Stimulated activated CD8-positive, alpha-beta memory T cell treated with anti-CD3 and anti-CD28 coated beads, Interleukin-7, amount 100 ng/mL, for 24 hours (primary cell): Measurements from ENCODE around the gene TGFBI.

Experiments used
- DNase-seq: peaks from one replicate; pipeline ENCODE4 v3.0.0-alpha.2; 2020; ENCODE audit warnings: low read depth

Gene TGFBI

DNA sequence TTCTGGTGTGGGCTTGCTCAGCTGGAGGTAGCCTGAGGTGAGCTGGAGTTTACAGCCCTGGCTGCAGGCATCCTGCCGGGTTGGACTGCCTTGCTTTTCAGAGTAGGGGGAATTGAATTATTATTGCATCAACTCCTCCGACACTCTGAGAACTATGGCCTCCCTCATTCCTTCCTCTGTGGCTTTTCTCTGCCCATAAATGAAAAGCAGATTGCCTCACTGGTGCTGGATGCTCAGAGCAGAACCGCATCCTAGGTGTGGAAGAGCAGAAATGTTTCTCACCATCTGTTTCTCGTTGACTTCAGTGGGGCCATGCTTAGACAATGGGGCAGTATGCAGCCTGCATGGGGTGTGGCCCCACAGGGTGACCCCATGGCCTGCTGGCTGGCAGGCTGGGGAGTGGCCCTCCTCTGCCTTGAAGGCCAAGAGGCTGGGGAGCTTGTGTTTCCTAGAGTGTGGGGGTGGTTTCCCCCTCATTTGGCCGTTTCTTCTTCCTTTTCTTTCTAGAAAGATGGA, 27.3 kb upstream of the TGFBI start:
- no peak for DNase-seq

DNA sequence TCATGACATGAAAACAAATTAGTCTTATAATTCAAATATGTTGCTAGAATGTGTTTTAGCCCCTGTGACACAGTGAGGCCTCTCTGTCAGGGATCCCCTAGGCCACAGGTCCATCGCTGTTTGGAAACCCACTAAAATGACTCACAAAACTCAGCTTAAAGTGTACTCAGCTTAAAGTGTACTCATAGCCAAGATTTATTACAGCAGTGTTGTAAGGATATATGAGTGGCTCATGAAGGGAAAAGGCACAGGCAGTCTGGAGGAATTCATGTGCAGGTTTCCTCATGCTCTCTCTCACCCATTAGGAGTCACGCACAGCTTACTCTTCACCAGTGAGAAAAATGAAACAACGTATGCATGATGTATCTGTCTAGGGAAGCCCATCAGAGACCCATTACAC, 24.4 kb upstream of the TGFBI start:
- no peak for DNase-seq

DNA sequence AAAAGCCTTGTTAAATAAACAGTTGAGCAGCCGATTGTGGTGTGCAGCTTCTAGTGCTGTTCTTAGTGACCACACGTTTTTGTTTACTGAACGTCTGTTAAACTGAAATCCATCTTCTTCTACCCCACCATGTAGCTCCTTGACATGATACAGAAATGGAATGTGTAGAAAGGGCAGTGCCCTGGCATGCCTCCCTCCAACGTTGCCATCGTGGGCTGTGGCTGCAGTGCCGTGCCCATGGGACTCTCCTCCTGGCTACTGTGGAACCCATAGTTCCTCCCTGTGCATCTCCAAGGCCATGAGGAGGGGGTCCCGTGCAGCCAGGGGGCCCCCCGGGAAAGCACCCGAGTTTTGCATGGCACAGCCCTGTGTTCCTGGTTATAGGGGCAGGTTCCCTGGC, 23.3 kb upstream of the TGFBI start:
- DNase-seq, result no peak

DNA sequence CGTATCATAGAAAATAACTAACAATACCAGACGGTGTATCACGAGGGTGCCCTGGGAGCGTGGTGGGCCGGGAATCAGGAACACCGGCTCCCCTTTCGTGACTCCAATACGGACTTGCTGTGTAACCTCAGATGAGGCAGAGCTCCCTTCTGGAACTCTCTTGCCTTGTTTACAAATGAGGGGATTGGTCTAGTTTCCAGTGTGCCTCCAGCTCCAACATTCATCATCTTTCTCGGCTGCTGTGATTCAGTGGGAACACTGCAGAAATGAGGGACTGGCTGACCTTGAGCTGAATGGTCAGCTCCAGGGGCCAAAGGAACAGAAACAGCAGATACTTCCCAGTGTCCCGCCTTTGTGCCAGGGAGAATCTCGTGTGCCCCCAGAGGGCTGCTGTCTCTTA, 22.6 kb upstream of the TGFBI start:
- no peak for DNase-seq

DNA sequence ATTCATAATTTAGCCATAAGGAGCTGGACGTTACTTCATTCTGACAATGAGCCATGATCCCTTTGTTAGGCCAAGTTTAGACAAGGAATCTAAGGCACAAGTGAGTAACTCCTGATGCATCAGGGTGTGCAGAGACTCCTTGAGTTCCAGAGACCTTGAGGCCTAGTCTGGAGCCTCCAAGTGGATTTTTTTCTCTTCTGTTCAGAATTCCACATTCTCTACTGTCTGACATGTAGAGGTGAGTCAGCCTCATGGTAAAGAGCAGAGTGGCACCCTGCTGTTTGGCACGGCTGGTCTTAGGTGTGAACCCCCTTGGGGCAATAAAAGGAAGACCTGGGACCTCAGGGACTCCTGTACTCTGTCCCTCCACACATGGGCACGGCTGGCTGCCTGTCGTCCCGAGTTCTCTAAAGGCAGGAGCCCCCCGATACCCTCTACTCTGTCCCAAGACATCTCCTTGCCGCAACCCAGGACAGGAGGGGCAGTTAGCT, 22.0 kb upstream of the TGFBI start:
- DNase-seq, result no peak

DNA sequence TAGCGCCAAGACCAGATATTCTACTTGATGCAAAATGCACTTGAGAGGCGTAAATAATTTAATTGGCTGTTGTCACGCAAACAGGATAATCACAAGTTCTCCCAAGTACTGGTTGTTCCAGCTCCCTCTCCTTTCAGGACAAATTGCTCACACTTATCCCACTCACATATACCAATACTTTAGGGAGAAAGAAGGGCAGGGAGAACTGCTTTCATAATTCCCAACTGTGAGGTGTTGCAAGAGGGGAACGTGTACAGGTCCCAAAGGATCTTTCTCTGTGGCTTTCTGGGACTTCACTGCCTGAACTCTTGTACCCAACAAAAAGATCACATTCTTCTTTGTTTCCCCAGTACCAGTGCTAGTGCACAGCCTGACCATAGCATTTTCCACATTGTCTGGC, 21.5 kb upstream of the TGFBI start:
- DNase-seq, result no peak

DNA sequence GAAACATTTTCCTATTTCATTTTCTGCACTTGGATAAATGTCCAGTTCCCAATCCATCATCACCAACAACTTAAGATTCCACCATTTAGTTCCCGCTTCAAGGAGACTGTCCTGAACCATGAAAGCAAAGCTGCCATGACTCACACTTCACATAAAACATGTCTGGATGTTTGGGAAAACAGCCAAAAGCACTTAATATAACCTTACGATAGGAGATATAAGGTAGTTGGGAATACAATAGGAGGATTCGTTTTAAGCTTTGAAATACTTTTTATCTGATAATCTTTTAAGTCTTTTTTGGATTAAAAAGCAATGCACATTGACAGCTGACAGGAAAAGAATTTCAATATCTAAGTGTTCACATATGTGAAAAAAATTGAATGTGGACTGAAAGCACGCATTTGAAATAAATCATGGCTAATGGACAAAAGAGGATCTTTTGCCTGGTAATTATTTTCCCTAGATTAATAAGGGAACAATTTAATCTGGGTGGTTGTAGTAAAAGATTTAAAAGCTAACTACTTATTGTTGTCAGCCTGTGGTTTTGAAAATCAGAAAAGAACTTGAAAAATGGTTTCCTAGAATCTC, 17.3 kb upstream of the TGFBI start:
- no peak for DNase-seq

DNA sequence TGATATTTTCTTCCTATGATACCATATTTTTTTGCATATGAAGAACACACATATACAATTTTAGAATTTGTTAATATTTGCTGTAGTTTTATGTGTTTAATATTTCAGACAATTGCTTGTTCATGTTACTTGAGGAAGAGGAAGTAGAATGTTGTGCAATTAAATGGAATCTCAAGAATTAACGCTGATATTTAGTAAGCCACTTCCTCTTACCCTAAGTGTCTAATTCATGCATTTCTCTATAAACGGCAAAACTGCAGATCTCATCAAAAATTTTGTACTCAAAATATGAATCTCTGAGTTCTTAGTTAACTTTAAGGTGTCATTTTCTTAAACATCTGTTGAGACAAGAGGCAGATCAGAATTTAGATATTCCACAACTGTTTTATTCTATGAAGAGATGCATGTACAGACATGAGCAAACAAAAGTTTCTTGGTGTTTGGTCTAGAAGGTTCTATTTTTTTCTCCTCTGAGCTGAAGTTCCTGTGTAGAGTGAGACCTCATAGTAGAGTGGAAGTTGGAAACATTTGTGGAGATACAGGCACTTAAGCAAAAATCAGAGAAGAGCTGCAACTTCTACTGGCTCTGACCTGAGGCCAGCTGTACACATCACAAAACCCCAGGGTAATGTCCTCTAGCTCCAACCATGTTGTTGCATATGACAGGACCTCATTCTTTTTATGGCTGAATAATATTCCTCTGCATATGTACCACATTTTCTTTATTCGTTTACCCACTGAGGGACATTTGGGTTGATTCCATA, 16.6 kb upstream of the TGFBI start:
- DNase-seq, result no peak

DNA sequence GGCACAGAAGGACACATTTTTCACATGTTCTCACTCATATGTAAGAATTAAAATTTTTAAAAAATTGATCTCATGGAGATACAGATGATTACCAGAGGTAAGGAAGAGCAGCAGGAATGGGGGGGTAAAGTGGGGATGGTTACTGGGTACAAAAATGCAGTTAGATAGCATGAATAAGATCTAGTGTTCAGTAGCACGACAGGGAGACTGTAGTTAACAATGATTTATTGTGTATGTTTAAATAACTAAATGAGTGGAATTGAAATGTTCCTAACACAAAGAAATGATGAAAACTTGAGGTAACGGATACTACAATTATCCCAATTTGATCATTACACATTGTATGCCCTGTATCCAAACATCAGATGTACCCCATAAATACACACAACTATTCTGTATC, 15.2 kb upstream of the TGFBI start:
- no peak for DNase-seq

DNA sequence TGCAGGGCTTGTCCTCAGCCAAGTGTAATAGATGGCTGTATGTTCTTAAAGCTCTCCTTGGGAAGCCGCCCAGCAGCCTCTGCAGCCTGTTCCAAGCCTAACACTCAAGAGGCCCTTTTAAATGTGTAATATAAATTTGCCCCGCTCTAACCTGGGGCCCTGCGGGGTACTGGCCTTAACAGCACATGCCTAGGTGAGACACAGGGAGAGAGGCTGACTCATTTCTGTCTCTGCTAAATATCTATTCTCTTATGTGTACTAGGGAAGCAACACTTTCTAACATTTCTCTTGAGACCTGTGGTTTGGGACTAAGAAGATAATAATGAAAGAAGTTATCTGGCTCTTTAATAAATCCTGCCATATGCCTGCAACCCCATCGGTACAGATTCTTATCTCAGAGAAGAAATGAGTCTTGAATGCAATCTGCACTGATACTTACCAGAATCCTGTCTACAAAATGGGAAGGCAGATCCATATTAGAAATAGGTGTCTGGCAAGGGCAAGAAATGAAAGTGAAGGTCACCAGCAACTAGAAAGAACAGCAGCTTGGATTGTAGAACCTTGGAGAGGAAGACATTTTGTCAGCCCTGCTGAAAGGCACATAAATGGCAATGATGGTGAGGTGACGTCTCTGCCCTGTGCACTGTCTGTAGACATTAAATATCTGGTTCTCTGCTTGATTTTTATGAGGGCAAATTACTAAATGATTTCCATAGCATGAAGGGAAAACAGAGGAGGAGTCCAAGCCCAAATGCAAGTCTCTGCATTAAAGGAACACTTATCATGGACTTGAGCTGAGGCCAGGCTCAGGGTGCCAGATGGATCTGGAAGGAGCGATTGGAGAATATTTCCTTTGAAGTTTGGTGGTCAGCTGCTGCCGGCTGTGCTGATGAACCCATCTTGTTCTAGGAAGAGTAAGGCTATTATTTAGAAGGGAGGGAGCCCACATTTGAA, 14.5 kb upstream of the TGFBI start:
- no peak for DNase-seq

DNA sequence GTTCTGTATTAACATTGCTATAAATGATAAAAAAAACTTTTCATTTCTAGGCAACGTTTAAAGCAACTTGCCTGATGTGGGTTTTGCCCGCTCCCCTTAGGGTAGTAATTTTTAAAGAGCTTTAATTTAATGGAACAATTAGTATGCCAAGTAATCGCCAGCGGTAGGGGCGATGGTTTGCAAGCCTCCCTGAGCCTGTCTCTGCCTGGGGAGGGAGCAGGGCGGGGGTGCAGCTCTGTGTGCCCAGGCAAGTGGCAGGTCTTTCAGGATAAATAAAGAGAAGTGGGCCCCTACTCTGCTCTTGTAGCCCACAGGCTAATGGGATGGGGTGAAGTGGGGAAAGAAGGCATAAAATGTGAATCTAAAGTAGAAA, 13.8 kb upstream of the TGFBI start:
- DNase-seq, result no peak

DNA sequence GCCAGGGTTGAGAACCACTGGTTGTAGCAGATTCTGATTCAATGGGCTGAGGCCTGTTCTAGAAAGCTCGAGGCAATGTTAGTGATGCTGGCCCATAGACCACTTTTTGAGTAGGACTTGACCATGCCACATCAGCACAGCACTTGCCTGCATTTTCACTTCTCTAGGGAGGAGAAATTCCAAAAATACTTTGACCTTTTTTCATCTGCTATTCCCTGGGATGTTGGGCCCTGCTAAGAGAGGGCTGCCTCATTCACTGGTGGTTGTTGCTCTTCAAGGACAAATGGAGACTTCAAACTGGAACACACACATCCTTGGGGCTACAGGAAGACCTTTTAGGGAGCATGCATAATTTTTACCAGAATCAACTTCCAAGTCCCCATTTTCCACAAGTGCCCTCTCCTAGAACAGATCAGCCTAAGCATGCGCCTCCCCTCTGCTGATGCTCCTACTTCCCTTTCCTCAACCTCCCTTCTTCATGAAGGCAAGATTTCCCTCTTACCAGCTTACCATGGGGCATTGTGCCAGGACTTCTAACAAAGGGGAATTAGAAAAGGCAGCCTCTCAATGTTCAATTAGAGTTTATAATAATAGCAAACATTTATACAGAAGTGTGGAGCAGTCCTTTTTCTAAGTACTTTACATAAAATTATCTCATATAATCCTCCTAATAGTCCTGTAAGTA, 12.7 kb upstream of the TGFBI start:
- no peak for DNase-seq

DNA sequence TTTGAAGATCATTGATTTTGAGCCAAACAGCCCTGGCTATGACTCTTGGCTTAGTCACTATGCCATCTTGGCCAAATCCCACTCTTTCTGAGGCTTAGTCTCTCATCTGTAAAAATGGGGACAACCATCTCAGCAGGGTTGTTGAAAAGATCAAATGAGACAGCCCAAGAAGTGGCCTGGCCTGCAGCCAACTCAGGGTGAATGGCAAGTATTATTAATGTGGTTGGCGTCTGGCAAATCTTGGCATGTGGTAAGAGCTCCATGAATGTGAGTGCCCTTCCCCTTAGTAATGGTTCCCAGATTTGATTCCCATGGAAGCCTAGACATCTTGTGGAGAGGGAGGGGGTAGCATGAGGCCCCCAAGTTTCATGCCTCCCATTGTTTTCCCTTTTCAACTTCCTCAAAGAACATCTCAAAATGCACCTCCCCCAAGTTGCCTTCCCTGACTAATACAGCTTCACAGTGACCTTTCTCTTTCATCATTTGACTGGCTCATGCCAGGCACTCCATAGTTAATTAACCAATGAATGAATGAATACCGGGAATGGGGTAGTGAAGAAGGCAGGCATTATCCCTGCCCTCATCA, 11.8 kb upstream of the TGFBI start:
- DNase-seq, result no peak

DNA sequence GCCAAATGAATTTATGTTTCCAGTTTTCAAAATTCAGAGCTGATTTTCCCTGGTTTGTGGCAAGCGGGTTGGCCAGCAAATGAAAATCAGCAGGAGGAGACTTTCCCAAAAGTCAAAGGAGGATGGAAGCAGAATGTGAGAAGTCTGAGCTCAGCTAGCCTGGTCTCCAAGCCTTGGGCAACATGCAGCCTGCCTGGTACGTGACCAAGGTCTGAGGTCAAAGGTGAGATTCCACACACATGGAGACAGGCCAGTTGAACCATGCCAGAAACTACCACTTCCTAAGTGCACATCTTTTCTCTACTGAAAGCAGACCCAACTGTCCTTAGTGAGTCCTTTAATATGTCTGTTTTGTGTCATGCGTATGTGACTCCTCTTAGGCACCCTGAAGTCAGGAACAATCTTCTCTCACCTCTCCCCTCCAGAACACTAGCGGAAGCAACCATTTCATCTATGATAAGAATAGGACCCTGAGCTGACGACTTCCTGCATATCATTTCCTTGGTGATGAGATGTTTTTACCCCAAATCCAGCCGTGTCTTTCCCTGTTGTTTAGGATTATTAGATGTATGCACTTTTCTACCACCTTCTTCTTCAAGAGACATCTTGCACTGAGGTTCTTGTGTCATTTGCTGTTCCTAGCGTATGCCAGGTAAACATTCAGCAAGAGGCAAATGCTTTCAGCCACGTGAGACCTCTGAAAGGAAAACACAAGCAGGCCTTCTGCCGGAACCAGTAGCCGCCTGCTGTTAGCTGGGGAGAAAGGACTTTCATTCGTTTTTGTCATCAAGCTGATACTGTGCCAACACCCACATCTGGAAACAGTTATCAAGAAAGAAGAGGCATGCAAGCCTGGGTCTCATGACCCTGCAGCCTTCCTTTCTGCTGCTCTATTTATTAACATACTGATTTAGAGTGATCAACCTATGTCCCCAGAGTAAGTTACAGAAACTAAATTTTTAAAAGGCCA, 9.7 kb upstream of the TGFBI start:
- DNase-seq, result no peak

DNA sequence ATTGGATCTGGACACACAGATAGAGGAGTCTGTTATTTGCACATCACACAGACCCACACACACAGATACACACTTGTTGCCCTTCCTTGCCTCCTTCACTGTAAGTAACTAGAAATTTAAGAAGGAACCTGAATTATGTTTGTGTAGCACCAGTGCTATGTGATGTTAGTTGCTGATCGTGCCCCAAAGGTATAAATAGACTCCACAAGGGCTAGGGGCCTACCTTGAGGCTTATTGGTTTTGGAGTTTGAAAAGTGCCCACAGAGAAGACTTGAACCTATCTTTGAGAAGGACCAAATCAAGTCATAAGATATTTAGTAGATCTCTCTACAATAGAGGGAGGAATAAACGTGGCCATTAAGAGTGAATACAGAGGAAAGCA, 8.8 kb upstream of the TGFBI start:
- no peak for DNase-seq

DNA sequence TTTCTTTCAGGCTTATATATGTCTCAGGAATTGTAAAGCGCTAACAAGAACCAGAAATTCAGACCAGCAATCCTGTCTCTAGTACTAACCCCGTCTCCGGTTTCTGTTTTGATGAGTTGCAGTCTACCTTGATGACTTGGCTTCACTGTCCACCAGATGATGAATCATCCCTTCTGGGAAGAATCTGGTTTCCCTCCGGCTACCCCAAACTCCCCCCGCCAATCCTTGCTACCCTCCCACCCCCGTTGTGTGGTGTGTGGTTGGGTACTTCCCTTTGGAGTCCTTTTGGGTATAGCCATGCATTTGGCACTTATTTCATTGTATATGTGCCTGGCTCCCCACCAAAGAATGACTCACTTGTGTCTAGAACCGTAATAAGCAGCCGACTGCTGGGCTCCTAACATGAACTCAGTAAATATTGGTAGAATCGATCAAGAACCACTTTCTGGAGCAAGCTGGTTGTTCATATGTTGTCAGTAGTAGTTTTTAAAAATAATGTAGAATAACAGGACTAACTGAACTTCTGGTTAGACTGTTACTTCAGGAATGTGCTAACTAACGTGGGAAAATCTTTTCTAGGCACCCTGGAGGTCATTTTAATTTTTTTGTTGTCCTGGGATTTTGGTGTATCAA, 8.3 kb upstream of the TGFBI start:
- no peak for DNase-seq

DNA sequence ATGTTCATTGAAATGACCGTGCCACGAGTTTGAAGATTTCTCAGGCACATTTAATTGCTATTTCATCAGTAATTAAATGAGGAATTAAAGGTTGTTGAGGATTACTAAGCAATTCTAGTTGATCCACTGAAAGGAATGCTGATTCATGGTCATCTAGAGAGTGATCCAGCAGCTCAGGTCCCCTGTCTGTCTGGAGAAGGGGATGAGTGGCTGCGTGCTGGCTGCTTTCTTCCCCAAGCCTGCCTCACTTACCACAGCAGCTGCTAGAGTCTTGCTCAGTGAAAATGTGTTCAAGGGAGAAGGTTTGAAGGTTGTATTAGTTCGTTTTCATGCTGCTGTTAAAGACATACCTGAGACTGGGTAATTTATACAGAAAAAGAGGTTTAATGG, 7.8 kb upstream of the TGFBI start:
- DNase-seq, result no peak

DNA sequence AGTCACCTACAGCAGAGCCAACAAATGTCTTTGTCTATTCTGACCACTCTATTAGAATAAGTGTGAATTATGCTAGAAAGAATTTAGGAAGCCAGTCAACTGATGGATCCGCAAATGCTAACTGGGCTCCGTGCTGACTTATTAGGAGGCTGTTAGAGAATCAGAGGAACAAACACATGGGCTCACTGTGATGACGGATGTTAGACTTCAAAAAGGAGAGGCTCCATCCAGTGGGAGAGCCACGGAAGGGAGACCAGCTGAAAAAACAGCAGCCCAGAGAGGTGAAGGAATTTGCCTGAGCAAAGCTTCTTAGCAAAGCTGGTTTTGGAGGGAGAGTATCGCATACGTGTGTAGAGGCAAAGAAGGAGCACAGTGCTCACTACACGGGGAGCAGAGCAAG, 5.8 kb upstream of the TGFBI start:
- no peak for DNase-seq

DNA sequence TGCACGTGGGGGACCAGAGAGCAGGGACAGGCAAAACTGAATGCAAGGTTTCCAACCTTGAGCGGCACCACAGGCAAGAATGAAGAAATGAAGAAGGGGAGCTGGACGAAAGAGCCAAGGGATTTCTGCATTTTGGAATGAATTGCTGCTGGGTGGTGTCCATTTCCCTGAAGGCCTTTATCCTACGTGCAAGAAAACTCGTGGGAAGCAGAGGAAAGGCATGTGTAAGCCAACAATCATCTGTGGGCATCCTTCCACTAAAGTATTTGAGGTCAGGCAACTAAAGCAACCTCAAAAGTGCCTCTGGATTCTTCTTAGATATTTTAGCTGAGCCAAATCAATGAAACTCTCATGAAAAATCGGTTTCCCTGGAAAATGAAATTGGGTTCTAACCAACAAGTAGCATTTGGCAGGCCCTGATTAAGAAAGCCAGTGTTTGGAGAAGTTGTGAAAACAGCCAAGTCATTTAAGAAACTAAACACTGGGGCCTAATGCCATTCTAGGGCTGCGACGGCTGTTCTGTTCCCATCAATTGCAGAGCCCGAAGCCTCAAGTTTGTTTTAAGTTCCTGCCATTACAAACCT, 4.7 kb upstream of the TGFBI start:
- no peak for DNase-seq

DNA sequence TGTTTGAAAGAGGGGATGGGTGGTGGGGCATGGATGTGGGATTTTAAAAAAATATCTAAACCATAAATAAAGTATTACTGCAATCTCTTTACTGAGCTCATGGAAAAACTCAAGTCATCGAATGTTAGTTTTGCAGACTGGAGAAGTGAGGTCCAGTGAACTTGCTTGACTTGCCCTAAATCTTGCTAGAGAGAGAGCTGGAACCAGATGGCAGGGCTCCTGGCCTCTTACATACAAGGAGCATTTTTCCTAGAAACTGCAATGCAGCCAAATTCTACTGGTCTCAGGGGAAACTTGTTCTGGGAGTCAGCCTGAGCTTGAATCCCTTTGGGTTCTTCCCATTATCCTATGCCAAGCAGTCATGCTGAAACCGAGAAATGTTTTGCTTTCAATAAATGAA, 2.9 kb upstream of the TGFBI start:
- DNase-seq, result no peak
